ENCODE data around the gene CTNNA2.

Gene CTNNA2

GRCh38 chr2:80351231-80351630 lies 838.4 kb downstream of the CTNNA2 start:
- DNase-seq, result no peak

DNA sequence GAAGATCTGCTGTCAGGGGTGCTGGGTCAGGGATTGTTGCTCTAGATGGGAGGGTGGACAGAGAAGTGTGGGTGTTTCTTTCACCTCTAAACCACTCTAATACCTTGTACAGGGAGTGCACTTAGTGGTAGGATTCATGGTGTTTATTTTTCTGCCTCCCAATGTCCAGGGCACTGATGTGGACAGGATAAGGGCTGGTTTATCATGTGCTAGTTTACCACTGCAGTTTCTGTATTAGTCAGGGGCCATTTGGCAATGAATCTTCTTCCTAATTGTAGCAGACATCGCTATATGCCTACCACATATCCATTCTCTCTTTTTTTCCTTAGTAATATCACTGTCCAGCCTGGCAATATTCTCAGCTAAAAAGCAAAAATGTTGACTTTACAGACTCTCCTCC lies 842.0 kb downstream of the CTNNA2 start:
- DNase-seq, result no peak

- no peak for DNase-seq
Measured at GRCh38 chr2:80361904-80362303, 849.1 kb downstream of the CTNNA2 start.

DNA sequence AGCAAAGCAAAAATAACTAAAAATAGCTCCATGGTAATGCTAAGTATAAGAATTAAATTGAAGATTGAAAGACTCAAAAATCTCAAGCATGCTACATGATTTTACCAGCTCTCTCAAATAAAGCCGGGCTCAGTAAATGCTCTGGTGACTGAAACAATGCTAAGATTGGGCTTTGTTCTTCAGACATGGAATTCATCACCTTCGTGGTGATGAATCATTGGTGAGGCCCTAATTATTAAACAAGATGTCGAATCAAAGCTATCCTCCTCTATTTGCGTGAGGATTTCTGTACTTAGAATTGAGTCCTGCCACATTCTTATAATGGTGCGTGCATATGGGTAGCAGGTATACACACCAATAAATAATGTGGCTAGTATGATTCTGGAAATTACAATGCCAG lies 850.5 kb downstream of the CTNNA2 start:
- DNase-seq, result no peak

DNA sequence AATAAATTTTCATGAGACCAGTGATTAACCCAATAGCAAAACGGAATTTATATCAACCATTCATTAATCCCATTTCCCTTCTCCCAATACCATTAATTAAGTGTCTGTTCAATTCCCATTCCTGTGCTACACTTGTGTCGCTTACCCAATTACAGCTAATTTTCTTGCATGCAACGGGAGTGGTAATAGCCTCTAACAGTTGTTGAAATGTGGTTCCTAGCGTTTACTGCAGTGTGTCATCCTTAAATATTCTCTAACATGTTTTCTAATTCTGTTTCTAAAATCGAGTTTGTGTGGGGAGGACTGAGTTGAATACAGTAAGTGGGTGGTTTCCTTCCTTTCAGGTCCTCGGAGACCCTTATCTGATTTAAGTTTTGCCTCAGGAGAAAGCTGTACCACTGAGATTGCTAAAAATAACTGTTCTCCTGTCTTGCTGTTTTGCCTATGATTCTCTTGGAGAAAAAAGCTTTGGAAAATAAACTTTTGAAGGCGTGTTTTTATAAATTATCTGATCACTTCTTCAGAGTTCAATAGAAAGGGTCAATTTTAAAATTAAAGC lies 851.0 kb downstream of the CTNNA2 start:
- no peak for DNase-seq

- DNase-seq, result no peak
Measured at GRCh38 chr2:80364524-80365212, 851.8 kb downstream of the CTNNA2 start.

GRCh38 chr2:80365762-80366161 lies 852.9 kb downstream of the CTNNA2 start:
- DNase-seq, result no peak

GRCh38 chr2:80370375-80371009 lies 857.6 kb downstream of the CTNNA2 start:
- no peak for DNase-seq

DNA sequence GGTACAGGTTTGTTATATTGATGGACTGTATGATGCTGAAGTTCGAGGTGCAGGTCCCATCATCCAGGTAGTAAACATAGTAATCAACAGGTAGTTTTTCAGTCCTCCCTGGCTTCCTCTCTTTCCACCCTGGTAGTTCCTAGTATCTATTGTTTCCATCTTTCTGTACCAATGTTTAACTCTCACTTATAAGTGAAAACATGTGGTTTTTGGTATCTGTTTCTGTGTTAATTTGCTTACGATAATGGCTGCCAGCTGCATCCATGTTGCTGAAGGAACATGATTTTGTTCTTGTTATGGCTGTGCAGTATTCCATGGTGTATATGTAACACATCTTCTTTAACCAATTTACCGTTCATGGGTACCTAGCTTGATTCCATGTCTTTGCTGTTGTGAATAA lies 861.3 kb downstream of the CTNNA2 start:
- DNase-seq, result no peak

DNA sequence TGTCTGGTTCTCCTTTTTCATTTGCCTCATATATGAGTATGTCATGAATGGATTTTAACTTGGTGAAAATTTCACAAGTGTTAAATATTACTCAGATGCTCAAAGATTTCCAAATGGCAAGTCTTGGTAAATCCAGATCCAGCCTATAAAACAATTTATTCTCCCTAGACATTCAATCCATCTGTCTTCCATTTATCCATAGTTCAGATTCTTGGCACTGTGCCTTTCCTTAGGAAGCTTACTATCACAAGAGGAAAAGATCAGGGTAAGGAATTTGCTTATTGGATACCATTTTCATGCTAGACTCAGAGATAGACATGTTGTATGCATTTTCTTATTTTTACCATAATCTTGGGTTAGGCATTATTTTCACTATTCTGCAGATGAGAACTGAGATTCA lies 864.2 kb downstream of the CTNNA2 start:
- no peak for DNase-seq

- DNase-seq, result no peak
Measured at GRCh38 chr2:80380736-80381135, 867.9 kb downstream of the CTNNA2 start.

- DNase-seq, result no peak
Measured at GRCh38 chr2:80381666-80382065, 868.8 kb downstream of the CTNNA2 start.

DNA sequence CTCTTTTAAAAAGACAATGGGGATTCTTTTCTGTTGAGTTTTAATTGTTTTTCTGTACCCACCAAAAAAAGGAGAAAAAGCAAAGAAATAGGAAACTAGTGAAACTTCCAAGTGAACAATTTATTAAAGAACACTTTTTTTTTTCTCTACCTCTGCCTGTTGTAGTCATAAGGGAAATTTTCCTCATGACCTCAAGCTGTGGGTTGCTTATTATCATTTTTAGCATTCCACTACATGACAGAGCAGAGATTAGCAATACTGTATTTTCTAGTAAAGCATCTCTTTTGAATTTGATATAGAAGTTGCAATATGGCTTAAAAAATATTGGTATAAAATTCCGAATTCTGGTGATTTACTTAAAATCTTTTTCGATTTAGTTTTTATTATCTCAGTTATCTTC lies 879.6 kb downstream of the CTNNA2 start:
- DNase-seq, result no peak

- DNase-seq, result no peak
Measured at GRCh38 chr2:80393991-80394390, 881.1 kb downstream of the CTNNA2 start.

GRCh38 chr2:80395251-80395650 lies 882.4 kb downstream of the CTNNA2 start:
- DNase-seq, result no peak

DNA sequence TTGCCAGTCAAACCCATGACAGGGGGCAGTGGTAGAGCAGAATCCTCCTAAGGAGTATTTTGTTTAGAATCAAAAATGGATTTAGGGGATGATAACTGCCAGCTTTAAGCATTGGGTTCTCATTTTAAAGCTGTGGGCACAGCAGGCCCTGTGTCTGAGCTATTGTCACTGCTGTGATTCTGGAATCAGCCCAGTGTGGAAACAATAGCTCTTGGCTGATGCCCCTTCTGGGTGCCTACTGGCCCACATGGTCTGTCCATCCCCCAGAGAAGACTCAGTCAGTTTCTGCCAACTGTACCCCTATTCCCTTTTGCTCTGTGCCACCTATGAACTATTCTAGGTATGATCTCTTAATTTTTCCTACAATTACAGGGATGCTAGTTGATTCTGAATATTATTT lies 883.4 kb downstream of the CTNNA2 start:
- no peak for DNase-seq

- no peak for DNase-seq
Measured at GRCh38 chr2:80403081-80403480, 890.2 kb downstream of the CTNNA2 start.

GRCh38 chr2:80407377-80407776 lies 894.5 kb downstream of the CTNNA2 start:
- DNase-seq, result no peak

- DNase-seq, result no peak
Measured at GRCh38 chr2:80410346-80410745, 897.5 kb downstream of the CTNNA2 start.

DNA sequence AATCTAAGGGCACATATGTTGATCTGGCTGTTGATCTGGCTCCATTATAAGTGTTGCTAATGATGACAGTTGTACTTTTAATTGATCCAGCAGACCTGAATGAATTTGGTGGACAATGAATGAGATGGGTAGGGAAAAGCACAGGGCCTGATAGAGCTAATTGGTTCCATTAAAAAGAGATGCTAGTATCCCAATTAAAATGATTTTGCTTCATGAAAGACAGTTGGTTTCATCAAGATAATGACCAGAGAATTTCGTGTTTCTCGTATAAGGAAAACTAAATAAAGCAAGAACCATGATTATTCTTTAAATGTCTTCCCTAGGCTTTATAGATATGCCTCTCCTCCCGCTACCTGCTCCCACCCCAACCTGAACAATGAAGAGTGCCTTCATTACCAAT lies 900.3 kb downstream of the CTNNA2 start:
- DNase-seq, result no peak

DNA sequence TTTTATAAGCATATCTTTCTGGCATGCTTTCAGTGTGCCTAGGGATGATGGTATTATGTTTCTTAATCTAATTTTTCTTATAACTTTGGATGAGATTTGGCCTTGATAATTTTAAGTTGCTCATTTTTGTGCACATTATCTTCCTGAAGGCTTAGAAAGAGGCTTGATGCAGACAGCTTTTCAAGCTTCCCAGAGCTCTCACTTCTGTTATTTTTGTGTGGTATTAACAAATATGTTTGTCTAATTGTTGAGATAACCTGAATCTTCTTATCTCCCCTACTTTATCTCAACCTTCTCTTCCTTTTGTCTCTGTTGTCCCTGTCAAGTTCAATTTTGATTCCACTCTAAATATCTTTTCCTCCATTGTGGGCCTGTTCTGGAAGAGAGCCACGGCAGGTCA lies 904.9 kb downstream of the CTNNA2 start:
- no peak for DNase-seq

- no peak for DNase-seq
Measured at GRCh38 chr2:80420530-80421208, 907.8 kb downstream of the CTNNA2 start.

DNA sequence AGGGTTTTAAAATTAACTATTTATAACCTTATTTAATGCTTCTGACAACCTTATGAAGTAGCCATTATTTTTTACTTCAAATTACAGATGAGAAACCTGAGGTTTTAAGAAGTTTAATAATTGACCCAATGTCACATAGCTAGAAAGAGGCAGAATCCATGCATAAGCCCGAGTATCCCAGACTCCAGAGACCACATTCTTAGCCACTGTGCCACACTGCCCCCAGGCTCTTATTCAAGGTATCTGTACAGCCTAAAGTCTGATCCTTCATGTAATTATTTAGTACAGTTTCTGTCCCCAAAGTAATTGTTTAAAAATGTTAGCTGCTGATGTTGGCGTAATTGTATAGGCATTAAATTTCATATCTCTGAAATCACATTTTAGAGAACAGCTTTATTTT lies 916.4 kb downstream of the CTNNA2 start:
- DNase-seq, result no peak

DNA sequence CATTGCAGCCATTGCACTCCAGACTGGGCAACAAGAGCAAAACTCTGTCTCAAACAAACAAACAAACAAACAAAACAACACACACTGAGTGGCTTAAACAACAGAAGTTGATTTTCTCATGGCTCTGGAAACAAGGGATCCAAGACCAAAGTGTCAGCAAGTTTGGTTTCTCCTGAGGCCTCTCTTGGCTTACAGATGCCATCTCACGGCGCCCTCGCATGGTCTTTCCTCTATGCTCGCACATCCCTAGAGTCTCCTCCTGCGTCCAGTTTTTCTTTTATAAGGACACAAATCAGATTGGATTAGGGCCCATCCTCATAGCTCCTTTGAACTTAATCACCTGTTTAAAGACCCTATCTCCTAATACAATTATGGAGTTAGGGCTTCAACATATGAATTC lies 925.1 kb downstream of the CTNNA2 start:
- no peak for DNase-seq
